ENCODE results near the gene PTGIR.

PTGIR gene

DNA sequence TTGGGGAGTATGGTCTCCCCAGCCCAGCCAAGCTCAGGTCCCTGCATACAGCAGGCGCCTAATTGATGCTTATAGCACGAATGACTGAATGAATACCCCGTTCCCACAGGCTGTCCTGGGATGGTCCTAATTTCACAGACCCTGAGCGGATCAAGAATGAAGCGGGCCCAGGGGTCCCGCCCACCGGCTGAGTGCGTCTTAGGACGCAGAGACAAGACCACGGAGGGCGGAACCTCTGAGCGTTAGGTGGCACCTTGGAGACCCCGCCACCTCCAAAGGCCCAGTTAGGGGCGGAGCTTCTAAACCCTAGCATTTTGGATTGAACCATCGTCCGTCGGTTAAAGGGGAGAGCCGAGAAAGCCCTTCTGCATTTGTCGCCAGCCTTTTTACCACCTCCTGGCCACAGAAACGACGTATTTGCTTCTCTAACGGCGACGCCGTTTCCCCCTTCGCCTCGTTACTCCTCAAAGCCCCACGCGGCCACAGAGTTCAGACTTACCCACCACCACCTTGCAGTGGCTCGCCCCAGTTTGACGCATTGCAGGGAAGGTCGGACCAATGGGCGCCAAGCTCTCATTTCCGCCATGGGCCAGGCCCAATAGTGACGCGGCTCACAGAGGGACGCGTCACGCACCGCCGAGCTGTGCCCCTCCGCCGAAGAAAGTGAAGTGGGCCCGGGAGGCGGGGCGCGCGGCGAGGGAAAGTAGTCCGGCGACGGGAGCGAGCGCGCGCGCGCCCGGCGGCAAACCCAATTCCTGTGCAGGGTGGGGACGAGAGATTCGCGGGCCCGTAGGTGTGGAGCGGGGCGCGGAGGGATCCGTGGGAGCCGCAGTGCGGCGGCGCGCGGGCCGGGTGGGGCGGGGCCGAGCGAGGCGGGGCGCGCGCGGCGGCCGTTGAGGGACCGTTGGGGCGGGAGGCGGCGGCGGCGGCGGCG is 24.2 kb downstream of the PTGIR start:
- DNase-seq (ENCODE audit: low read depth), result peak; percentile 96

DNA sequence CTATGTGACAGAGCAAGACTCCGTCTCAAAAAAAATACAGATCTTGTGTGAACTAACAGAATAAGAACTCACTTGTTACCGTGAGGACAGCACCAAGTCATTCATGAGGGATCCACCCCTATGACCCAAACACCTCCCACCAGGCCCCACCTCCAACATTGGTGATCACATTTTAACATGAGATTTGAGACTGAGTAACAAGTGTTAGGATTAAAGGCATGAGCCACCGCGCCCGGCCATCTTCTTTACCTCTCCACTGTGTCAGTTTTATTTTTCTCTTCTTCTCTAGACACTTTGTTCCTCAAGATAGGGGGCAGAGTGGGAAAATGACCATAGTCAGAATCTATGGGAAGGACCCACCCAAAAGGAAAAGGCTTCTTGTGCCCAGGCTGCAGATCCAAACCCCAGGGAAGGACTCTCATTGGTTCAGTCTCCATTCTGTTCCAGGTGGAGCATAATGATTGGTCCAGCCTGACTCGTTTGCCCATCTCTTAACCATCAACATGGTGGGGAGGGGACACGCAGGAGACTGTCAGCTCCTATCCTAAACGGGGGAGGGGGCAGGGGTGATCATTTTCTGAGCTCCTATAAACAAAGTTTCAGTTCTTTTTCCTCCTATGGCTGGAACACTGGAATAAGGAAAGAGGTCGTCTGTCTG is 25.0 kb downstream of the PTGIR start:
- DNase-seq (ENCODE audit: low read depth), result no peak

GRCh38 chr19:46598372-46598917 is 26.4 kb downstream of the PTGIR start:
- no peak for DNase-seq (ENCODE audit: low read depth)

DNA sequence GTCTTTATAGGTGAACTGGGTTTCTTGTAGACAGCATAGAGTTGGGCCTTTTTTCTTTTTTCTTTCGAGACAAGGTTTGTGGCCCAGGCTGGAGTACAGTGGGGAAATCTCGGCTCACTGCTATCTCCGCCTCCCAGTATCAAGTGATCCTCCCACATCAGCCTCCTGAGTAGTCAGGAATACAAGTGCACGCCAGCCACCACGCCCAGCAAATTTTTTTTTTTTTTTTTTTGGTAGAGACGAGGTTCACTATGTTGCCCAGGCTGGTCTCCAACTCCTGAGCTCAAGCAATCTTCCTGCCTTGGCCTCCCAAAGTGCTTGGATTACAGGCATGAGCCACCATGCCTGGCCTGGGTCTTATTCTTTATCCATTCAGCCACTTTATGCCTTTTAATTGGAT is 28.9 kb downstream of the PTGIR start:
- no peak for DNase-seq (ENCODE audit: low read depth)

DNA sequence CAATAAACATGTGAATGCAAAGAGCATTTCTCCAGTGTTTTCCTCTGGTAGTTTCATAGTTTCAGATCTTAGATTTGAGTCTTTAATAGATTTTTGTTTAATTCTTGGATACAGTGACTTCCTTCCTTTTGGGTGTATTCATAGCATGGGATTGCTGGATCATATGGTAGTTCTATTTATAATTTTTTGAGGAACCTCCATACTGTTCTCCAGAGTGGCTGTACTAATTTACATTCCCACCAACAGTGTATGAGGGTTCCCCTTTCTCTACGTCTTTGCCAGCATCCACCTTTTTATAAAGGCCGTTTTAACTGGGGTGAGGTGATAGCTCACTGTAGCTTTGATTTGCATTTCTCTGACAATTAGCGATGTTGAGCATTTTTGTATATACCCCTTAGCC is 33.0 kb downstream of the PTGIR start:
- no peak for DNase-seq (ENCODE audit: low read depth)

DNA sequence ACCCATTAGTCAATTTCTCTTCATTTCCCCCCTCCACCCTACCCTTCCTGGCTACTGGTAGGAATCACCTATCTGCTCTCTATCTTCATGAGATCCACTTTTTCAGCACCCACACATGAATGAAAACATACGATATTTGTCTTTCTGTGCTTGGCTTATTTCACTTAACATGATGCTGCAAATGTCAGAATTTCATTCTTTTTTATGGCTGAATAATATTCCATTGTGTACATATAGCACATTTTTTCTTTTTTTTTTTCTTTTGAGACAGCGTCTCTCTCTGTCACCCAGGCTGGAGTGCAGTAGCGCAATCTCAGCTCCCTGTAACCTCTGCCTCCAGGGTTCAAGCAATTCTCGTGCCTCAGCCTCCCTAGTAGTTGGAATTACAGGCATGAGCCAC is 33.6 kb downstream of the PTGIR start:
- no peak for DNase-seq (ENCODE audit: low read depth)

- DNase-seq (ENCODE audit: low read depth), result no peak
These were observed 37.0 kb downstream of the PTGIR start for GRCh38 chr19:46587861-46588260.

- no peak for DNase-seq (ENCODE audit: low read depth)
These were observed 38.6 kb downstream of the PTGIR start for GRCh38 chr19:46586294-46586693.

DNA sequence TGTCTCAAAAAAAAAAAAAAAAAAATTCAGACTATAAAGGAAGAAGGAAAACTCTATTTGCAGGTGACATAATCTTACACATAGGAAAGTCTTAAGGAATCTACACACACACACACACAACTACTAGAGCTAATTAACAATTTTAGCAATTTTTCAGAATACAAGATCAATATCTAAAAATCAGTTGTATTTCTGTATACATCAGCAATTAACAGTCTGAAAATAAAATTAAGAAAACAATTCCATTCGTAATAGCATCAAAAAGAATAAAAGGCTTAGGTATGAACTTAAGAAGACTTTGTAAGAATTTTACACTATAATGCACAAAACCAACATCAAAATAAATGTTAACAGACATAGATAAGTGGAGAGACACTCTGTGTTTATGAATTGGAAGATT is 39.4 kb downstream of the PTGIR start:
- no peak for DNase-seq (ENCODE audit: low read depth)

DNA sequence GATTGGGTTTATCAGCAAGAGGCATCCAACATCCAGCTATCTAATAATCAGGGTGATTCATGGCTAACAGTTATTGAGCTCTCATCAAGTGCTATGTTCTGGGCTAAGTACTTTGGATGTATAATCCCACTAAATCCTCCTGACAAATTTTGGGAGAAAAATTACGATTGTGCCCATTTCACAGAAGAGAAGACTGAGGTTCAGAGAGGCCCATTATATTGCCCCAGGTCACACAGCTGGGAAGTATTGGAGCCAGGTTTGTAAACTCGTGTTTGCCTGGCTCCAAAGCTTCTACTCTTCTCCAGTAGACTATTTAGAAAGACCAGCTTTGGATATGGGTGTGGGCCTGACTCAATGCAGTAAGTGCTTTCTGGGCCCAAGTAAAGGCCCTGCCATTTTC is 44.6 kb downstream of the PTGIR start:
- no peak for DNase-seq (ENCODE audit: low read depth)

DNA sequence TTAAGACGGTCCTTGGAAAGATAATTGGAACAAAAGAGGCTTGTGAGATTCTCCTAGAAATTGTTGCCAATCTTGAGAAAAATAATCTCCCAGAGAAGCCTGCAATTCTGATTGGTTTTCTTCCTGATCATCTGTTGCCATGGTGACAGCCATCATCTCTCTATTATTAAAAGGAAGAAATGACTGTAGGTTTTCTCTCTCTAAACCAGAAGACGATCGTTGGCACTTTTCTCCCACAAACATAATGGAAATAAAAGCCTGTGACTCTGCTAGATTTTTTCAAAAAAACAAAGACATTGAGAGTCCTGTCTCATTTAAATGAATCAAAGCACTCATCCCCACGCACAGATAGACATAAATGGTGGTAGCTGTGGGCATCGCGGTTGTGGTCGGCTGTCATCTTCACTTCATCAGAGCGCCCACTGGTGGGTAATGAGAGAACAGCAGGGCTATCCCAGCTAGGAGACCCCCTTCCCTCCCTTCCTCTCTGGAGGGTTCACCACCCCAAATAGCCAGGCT is 45.5 kb downstream of the PTGIR start:
- no peak for DNase-seq (ENCODE audit: low read depth)

- no peak for DNase-seq (ENCODE audit: low read depth)
These were observed 46.4 kb downstream of the PTGIR start for GRCh38 chr19:46578450-46578849.

DNA sequence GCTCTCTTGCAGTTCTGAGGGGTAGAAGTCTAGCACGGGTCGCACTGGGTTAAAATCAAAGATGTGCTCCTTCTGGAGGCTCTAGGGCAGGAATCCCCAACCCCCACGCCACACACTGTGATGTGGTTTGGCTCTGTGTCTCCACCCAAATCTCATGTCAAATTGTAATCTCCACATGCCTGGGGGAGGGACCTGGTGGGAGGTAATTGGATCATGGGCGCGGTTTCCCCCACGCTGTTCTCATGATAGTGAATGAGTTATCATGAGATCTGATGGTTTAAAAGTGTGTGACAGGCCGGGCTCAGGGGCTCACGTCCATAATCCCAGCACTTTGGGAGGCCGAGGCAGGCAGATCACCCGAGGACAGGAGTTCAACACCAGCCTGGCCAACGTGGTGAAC is 50.4 kb downstream of the PTGIR start:
- DNase-seq (ENCODE audit: low read depth), result no peak

GRCh38 chr19:46573679-46574498 is 51.0 kb downstream of the PTGIR start:
- no peak for DNase-seq (ENCODE audit: low read depth)

DNA sequence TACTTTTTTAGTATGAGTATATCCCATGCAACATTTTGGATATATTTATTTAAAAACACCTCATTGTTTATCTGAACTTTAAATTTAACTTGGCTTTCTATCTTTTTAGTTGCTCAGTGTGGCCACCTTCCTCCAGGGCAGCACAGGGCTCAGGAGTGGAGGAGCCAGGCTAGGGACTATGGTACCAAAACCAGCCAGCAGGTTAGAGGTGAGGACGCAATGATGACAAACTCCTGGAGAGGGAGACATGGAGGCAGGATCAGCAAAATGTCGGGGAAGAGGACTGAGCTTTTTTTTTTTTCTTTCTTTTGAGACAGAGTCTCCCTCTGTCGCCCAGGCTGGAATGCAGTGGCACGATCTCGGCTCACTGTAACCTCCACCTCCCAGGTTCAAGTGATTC is 53.4 kb downstream of the PTGIR start:
- no peak for DNase-seq (ENCODE audit: low read depth)

All from GM04504 (cell line).